Fibroblast of skin of abdomen (primary cell): Measurements from ENCODE around the gene FIG4. TPM values are rescaled to one million over a fixed set of nuclear protein-coding genes. Genes with fewer than 3 reads are reported as not detected.
"Not testable (repeated sequence)": the region's sequence is repeated elsewhere in the genome, so short reads cannot be mapped to it uniquely, and the experiment has no call there.

ENCODE experiments used
- DNase-seq: peaks from one replicate; pipeline ENCODE4 v3.0.0-alpha.2; 2013
- polyA plus RNA-seq, 2 experiments: library from polyadenylated mRNA; unstranded; fragments of 120-200 nt; gene quantifications; one replicate each; pipeline ENCODE4 v1.2.1, GENCODE V29; 2013; ENCODE audit not compliant: insufficient read length in 2 of 2

FIG4 gene
- 11.9 TPM for polyA plus RNA-seq (2013, experiment 1 of 2; ENCODE audit: insufficient read length)
- polyA plus RNA-seq (2013, experiment 2 of 2; ENCODE audit: insufficient read length): 12.6 TPM

- peak; percentile 90 for DNase-seq
Measured at GRCh38 chr6:109690737-109691621, at the start of gene FIG4, which contains the start of gene AK9. Gene FIG4 (plus strand): TSS chr6:109691296. CDS start chr6:109691436, 140 bp downstream. Gene AK9 (minus strand): TSS chr6:109691202. CDS start chr6:109675745, 15,457 bp downstream.

- DNase-seq: no peak
Measured at GRCh38 chr6:109644131-109644530, 47.0 kb upstream of the FIG4 start.

- DNase-seq: no peak
Measured at GRCh38 chr6:109653264-109653663, 37.8 kb upstream of the FIG4 start.

GRCh38 chr6:109655761-109656262 is 35.3 kb upstream of the FIG4 start:
- peak; percentile 63 for DNase-seq

GRCh38 chr6:109660526-109661320 is 30.4 kb upstream of the FIG4 start:
- DNase-seq: peak; percentile 51

- DNase-seq: peak; percentile 47
Measured at GRCh38 chr6:109662192-109662591, 28.9 kb upstream of the FIG4 start.

GRCh38 chr6:109669811-109670210 is 21.3 kb upstream of the FIG4 start:
- no peak for DNase-seq

GRCh38 chr6:109671733-109672132 is 19.4 kb upstream of the FIG4 start:
- peak; percentile 83 for DNase-seq

- DNase-seq: peak; percentile 61
Measured at GRCh38 chr6:109672175-109672574, 18.9 kb upstream of the FIG4 start.

GRCh38 chr6:109672839-109673238 is 18.3 kb upstream of the FIG4 start:
- DNase-seq: no peak

- no peak for DNase-seq
Measured at GRCh38 chr6:109676724-109677123, 14.4 kb upstream of the FIG4 start.

- DNase-seq: no peak
Measured at GRCh38 chr6:109678240-109678639, 12.9 kb upstream of the FIG4 start.

GRCh38 chr6:109678661-109679505 is 12.2 kb upstream of the FIG4 start:
- DNase-seq: not testable (repeated sequence)

GRCh38 chr6:109686566-109687265 is 4.4 kb upstream of the FIG4 start:
- DNase-seq: no peak

- peak; percentile 80 for DNase-seq
Measured at GRCh38 chr6:109687271-109687761, 3.8 kb upstream of the FIG4 start.

GRCh38 chr6:109690373-109690736 is 741 bp upstream of the FIG4 start:
- no peak for DNase-seq

GRCh38 chr6:109693111-109693510 is 2.0 kb downstream of the FIG4 start:
- DNase-seq: no peak

- DNase-seq: no peak
Measured at GRCh38 chr6:109695468-109695867, 4.4 kb downstream of the FIG4 start.

GRCh38 chr6:109696355-109696754 is 5.3 kb downstream of the FIG4 start:
- DNase-seq: no peak

GRCh38 chr6:109701221-109701620 is 10.1 kb downstream of the FIG4 start:
- DNase-seq: no peak

- no peak for DNase-seq
Measured at GRCh38 chr6:109701774-109702173, 10.7 kb downstream of the FIG4 start.
